Measurements from ENCODE around the gene BATF3.
"Not testable (repeated sequence)": the region's sequence is repeated elsewhere in the genome, so short reads cannot be mapped to it uniquely, and the experiment has no call there.

BATF3 gene

DNA sequence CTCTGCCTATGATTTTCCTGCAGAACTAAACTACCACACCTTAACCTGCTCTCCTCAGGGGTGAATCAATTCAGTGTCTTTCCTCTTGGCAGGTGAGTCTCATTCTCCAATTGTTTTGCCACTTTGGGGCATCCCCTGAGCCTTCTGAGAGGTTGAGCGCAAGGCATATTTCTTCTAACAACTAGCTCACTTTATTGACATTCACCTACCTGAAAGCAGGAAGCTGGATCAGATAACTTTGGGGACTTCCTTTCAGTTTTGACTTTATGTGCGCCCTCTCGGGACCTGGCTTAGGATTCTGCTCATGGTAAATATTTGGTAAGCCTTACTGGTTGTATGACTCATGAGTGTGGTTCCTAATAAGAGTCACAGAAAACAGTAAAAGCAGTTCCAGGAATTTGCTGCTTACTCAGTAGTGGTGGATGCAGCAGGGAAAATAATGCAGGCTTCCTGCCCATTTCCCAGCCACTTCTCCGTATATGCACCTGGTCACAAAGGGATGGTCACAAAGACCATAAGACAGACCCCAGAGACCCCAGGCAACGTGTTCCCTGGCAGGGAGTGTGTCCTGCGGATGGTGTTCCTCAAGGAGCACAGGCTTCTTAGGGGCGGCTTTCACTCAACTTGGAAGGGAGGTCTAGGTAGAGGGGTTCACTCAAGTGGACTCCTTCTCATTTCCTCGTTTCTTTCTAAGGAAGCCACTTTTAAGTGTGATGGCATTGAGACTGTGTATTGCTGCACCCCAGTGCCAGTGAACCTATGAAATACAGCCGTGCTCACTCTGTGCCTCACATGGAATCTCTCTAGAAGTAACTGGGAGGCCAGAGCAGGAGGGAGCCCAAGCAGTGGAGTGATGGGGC, 22.0 kb upstream of the BATF3 start:
- peak; percentile 51 to 91 for DNase-seq (ENCODE audit: low read depth in 1 of 2, low spot score in 1 of 2)
- in situ Hi-C loops (cut with HindIII; ENCODE audit: low pct_unique_long_range_greater_than_20kb, low sequenced_read_pairs): no loop called here
- TF ChIP-seq JUND (IDR thresholded peaks at IDR 0.05; ENCODE audit: low read depth): peak; percentile 78

DNA sequence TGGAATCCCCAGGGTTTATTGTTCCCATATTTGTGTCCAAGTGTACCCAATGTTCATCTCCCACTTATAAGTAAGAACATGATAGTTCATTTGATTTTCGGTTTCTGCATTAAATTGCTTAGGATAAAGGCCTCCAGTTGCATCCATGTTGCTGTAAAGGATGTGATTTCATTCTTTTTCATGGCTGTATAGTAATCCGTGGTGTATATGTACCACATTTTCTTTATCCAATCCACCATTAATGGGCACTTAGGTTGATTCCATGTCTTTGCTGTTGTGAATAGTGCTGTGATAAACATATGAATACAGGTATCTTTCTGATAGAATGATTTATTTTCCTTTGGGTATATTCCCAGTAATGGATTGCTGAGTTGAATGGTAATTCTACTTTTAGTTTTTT, 20.0 kb upstream of the BATF3 start:
- no peak for DNase-seq (ENCODE audit: low read depth in 1 of 2, low spot score in 1 of 2)
- in situ Hi-C loops (cut with HindIII; ENCODE audit: low pct_unique_long_range_greater_than_20kb, low sequenced_read_pairs): no loop called here
- no peak for TF ChIP-seq JUND (IDR thresholded peaks at IDR 0.05; ENCODE audit: low read depth)

DNA sequence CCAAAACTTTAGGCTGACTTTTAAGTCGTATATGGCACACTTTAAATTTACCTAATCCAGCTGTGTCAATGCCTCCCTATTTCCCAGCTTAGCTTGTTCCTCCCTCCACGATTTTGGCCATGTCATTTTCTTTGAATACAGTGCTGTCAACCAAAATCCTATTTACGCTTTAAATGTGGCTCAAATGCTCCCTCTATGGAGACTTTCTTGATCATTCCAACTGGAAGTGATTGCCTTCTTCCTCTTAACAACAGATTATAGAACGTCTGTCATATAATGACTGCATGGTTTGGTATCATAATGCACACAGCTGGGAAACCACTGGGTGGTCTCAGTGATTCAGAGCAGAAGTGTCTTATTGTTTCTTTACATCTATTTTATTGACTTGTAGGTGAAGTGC, 18.9 kb upstream of the BATF3 start:
- in situ Hi-C loops (cut with HindIII; ENCODE audit: low pct_unique_long_range_greater_than_20kb, low sequenced_read_pairs): no loop called here
- DNase-seq (ENCODE audit: low read depth in 1 of 2, low spot score in 1 of 2): peak in 1 of 2 experiments; percentile 60
- TF ChIP-seq JUND (IDR thresholded peaks at IDR 0.05; ENCODE audit: low read depth): no peak

GRCh38 chr1:212716161-212716560, 16.5 kb upstream of the BATF3 start:
- no peak for TF ChIP-seq JUND (IDR thresholded peaks at IDR 0.05; ENCODE audit: low read depth)
- in situ Hi-C loops (cut with HindIII; ENCODE audit: low pct_unique_long_range_greater_than_20kb, low sequenced_read_pairs): no loop called here
- DNase-seq (ENCODE audit: low read depth in 1 of 2, low spot score in 1 of 2): no peak

DNA sequence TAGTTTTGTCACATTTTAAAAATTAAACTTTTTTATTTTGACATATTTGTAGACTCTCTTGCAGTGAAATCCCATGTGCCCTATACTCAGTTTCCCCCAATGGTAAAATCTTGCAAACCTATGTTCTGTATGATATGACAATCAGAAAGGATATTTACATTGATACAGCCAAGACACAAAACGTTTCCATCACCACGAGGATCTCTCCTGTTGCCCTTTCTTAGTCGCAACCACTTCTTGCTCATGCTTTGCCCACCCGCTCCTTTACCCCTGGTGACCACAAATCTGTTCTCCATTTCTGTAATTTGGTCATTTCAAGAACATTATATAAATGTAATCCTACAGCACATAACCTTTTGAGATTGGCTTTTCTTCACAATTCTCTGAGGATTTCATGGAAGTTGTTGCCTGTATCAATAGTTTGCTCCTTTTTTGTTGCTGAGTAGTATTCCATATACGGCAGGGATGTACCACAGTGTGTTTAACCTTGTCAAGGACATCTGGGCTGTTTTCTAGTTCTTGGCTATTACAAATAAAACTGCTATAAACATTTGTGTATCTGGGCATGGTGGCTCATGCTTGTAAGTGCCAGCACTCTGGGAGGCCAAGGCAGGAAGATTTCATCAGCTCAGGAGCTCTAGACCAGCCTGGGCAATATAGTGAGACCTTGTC, 14.0 kb upstream of the BATF3 start:
- no peak for TF ChIP-seq JUND (IDR thresholded peaks at IDR 0.05; ENCODE audit: low read depth)
- DNase-seq (ENCODE audit: low read depth in 1 of 2, low spot score in 1 of 2): no peak
- in situ Hi-C loops (cut with HindIII; ENCODE audit: low pct_unique_long_range_greater_than_20kb, low sequenced_read_pairs): no loop called here

DNA sequence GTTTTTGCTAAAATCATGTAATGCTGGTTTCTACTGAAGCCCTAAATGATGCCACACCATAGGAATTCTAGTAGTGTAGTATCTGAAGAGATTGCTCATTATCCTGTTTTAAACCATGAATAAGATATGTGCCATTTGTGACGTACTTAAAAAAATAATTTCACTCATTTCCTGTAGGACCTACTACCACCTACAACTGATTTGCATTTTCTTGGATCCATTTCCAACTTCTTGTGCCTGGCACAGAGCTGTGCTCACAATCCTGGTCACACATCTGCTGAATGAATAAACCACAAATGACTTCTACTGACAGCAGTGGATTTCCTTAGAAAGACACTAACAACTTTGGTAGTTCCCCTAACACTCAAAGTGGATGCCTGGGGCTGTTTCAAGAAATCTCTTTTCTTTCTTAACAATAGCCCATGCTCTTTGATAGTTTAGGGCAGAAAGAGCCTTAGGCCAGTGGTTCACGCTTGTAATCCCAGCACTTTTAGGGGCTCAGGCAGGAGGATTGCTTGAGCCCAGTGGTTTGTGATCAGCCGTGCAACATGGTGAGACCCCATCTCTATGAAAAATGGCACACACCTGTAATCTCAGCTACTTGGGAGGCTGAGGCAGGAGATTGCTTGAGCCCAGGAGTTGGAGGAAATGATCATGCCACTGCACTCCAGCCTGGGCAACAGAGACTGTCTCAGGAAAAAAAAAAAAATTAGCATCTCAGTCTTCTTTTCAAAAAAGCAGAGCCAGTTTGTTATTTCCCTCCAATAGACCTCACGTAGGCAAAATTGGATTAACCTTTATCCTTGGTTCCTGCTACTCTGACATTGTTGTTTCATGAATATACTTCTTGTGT, 13.0 kb upstream of the BATF3 start:
- in situ Hi-C loops (cut with HindIII; ENCODE audit: low pct_unique_long_range_greater_than_20kb, low sequenced_read_pairs): no loop called here
- DNase-seq (ENCODE audit: low read depth in 1 of 2, low spot score in 1 of 2): no peak
- TF ChIP-seq JUND (IDR thresholded peaks at IDR 0.05; ENCODE audit: low read depth): no peak

DNA sequence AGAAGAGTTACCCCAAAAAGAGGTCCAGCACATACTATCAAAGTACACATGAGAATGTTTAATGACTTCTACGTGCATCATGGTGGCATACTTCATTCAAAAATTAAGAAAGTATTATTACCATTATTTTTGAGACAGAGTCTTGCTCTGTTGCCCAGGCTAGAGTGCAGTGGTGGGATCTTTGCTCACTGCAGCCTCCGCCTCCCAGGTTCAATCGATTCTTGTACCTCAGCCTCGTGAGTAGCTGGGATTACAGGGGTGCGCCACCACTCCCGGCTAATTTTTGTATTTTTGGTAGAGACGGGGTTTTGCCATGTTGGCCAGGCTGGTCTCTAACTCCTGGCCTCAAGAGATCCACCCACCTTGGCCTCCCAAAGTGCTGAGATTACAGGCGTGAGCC, 12.3 kb upstream of the BATF3 start:
- DNase-seq (ENCODE audit: low read depth in 1 of 2, low spot score in 1 of 2): not testable (repeated sequence)

DNA sequence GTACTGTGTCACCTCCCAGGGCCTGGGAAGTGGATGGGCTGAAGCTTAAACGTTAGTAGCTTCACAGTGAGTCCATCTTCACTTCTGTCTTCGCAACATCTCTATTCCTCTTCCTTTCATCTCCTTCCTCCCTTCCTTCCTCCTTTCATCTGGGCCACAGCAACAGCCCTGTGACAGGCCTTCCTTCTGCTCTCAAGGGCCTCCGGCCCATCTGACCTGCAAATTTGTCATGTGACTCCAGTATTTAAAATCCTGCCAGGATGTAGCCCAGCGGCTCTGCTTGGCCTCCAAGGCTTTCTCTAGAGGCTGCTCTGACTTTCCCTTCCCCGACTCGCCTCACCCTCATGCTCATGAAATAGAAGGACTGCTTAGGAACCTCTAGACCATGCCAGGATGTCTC, 10.9 kb upstream of the BATF3 start:
- DNase-seq (ENCODE audit: low read depth in 1 of 2, low spot score in 1 of 2): no peak
- in situ Hi-C loops (cut with HindIII; ENCODE audit: low pct_unique_long_range_greater_than_20kb, low sequenced_read_pairs): no loop called here
- TF ChIP-seq JUND (IDR thresholded peaks at IDR 0.05; ENCODE audit: low read depth): no peak

More for the DNA sequence above, 12.3 kb upstream of the BATF3 start:
- in situ Hi-C loops (cut with HindIII; ENCODE audit: low pct_unique_long_range_greater_than_20kb, low sequenced_read_pairs): not testable (repeated sequence)

DNA sequence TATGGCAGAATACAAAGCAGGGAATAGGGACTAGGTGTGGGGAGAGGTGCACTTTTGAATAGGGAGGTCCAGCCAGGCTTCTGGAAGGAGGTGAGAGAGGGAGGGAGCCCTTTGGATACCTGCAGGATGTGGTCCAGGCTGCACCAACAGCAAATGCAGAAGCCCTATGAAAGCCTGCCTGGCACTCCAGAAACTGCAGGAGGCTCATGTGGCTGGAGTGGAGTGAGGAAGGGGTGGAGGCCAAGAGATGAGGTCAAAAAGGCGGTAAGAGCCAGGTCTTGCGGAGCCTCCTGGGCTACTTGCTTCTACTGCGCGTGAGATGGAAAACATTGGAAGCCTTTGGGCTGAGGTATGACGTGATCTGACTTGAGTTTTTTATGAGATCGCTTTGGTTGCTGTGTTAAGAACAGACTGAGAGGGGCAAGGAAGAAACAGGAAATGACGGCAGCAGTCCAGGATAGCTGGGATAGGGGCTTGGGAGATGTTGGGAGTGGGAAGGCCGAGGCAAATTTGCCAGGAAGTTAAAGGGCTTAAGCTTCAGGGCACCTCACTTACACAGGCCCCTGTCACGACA, 4.4 kb upstream of the BATF3 start:
- in situ Hi-C loops (cut with HindIII; ENCODE audit: low pct_unique_long_range_greater_than_20kb, low sequenced_read_pairs): no loop called here
- DNase-seq (ENCODE audit: low read depth in 1 of 2, low spot score in 1 of 2): no peak
- TF ChIP-seq JUND (IDR thresholded peaks at IDR 0.05; ENCODE audit: low read depth): no peak

DNA sequence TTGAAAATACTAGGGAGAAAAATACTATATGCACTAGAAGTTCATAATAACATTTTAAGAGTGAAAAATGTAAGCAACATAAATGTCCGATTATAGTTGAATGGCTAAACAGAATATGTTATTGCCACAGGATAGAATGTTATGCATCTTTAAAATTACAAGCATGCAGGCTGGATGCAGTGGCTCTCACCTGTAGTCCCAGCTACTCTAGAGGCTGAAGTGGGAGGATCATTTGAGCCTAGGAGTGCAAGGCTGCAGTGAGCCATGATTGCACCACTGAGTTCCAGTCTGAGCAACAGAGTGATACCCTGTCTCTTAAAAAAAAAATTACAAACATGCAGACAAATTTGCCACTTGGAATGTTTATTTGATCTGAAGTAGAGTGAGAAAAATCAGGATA, 3.0 kb upstream of the BATF3 start:
- DNase-seq (ENCODE audit: low read depth in 1 of 2, low spot score in 1 of 2): no peak
- TF ChIP-seq JUND (IDR thresholded peaks at IDR 0.05; ENCODE audit: low read depth): no peak
- in situ Hi-C loops (cut with HindIII; ENCODE audit: low pct_unique_long_range_greater_than_20kb, low sequenced_read_pairs): no loop called here

- no peak for TF ChIP-seq JUND (IDR thresholded peaks at IDR 0.05; ENCODE audit: low read depth)
- in situ Hi-C loops (cut with HindIII; ENCODE audit: low pct_unique_long_range_greater_than_20kb, low sequenced_read_pairs): no loop called here
- no peak for DNase-seq (ENCODE audit: low read depth in 1 of 2, low spot score in 1 of 2)
Measured at GRCh38 chr1:212701910-212702309, 2.3 kb upstream of the BATF3 start.

All from T47D (cell line).